Neural cell (in vitro differentiated cells): Measurements from ENCODE around the gene KCNA10.

Source experiments
- EP300 ChIP-seq: fragments of 450-650 bp; conservative IDR thresholded peaks from 2 replicates; pipeline ENCODE4 v1.6.1; 2014; ENCODE audit warnings: antibody characterized with exemption, mild to moderate bottlenecking, moderate library complexity; ENCODE audit not compliant: poor library complexity, severe bottlenecking
- SMC3 ChIP-seq: fragments of 450-650 bp; conservative IDR thresholded peaks from 2 replicates; pipeline ENCODE4 v1.6.1; 2014; ENCODE audit warnings: antibody characterized with exemption, mild to moderate bottlenecking, moderate library complexity; ENCODE audit not compliant: poor library complexity
- TAF1 ChIP-seq: IDR thresholded peaks from 2 replicates; pipeline ENCODE4 v1.6.1; 2012; ENCODE audit warnings: low read depth
- TF ChIP-seq, protein P1 (sequence below): fragments of 450-650 bp; IDR thresholded peaks from 2 replicates; pipeline ENCODE4 v1.5.1; 2014; ENCODE audit warnings: antibody characterized with exemption, mild to moderate bottlenecking, moderate library complexity; ENCODE audit not compliant: poor library complexity, severe bottlenecking

DNA sequence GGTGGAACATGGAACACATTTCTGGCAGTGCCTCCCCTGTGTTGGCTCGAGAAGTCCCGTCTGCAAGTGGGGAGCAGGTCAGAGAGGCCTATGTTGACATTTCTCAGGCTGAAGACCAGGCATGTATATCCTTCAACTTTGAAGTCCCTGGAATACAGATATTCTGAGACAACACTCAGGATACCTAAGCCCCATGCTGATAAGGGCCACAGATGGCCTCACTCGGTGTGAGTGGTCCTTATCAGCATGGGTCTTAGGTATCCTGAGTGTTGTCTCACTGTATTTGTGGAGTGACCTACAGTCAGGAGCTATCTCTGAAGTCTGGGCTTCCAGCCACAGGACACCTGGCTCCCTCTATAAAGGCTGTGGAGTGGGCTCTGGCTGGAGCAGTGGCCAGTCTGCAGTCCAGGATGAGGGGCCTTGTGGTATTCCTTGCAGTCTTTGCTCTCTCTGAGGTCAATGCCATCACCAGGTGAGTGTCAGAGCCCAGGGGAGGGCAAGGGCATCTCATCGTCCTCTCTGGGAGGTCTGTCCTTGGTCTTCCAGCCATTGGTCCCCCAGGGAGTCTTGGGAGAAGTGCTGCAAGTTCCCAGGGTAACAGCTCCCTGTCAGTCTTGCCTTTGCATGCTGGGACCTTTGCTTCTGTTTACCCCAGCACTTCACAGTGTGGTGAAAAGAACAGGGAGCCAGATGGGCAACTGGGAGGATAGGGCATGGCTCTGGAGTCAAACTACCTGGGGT, 38.4 kb downstream of the KCNA10 start:
- TF ChIP-seq, protein P1, sequence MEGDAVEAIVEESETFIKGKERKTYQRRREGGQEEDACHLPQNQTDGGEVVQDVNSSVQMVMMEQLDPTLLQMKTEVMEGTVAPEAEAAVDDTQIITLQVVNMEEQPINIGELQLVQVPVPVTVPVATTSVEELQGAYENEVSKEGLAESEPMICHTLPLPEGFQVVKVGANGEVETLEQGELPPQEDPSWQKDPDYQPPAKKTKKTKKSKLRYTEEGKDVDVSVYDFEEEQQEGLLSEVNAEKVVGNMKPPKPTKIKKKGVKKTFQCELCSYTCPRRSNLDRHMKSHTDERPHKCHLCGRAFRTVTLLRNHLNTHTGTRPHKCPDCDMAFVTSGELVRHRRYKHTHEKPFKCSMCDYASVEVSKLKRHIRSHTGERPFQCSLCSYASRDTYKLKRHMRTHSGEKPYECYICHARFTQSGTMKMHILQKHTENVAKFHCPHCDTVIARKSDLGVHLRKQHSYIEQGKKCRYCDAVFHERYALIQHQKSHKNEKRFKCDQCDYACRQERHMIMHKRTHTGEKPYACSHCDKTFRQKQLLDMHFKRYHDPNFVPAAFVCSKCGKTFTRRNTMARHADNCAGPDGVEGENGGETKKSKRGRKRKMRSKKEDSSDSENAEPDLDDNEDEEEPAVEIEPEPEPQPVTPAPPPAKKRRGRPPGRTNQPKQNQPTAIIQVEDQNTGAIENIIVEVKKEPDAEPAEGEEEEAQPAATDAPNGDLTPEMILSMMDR = no peak
- TF ChIP-seq TAF1 = no peak
- no peak for TF ChIP-seq SMC3
- no peak for TF ChIP-seq EP300
